GM10266 (cell line): ENCODE measurements around the gene HSPB6.

Experiments used
- DNase-seq: peaks from one replicate; pipeline ENCODE4 v3.0.0; 2012; ENCODE audit errors: extremely low spot score
- CTCF ChIP-seq: IDR thresholded peaks from 2 replicates; pipeline ENCODE4 v1.5.1; 2012; ENCODE audit warnings: mild to moderate bottlenecking, low read depth; ENCODE audit not compliant: control insufficient read depth, insufficient read depth; ENCODE audit errors: missing control alignments

Gene HSPB6

GRCh38 chr19:35730326-35730725, 26.5 kb downstream of the HSPB6 start:
- TF ChIP-seq CTCF = no peak
- no peak for DNase-seq

DNA sequence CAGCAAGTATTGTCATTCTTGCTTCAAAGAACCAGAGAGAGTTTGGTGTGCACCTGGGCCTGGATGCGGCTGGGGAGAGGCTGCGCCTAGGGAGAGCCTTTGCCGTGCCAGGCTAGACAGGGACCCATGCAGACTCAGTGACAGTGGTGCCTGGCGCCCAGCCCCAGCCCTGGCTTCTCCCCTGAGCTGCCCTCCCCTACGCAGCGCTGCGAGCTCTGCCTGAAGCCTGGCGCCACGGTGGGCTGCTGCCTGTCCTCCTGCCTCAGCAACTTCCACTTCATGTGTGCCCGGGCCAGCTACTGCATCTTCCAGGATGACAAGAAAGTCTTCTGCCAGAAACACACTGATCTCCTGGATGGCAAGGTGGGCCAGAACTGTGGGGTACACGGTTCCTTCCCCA, 27.1 kb downstream of the HSPB6 start:
- TF ChIP-seq CTCF = no peak
- no peak for DNase-seq

GRCh38 chr19:35729021-35729420, 27.8 kb downstream of the HSPB6 start:
- DNase-seq = no peak
- TF ChIP-seq CTCF = no peak

DNA sequence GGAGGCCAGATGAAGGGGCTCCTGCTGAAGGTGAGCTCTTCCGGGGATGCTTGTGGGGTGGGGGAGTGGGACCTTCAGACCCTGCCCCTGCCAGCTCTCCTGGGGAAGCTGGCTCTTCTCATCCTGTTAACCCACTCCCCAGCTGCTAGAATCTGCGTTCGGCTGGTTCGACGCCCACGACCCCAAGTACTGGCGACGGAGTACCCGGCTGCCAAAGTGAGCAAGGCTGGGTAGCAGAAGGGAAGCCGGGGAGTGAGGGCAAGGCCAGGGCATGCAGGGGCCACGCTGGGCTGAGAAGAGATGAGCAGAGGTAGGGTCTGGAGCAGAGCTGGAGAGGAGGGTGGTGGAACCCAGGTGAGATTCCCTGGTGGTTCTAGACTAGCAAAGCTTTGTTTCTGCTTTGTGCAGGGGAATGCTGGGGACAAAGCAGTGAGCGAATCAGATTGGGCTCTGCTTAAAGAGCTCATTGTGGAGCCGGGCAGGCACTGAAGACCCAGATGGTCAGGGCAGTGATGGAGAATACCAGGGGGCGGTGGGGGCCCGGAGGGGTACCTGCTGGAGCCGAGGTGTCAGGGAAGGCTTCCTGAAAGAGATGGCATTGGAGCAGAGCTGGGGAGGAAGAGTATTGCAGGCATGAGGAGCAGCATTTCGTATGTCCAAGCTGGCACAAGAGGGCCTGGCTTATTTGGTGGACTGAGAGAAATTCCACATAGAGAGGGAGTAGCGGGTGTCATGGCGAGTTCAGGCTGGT, 28.7 kb downstream of the HSPB6 start:
- DNase-seq = no peak
- no peak for TF ChIP-seq CTCF

GRCh38 chr19:35727053-35727955, 29.5 kb downstream of the HSPB6 start:
- no peak for DNase-seq
- no peak for TF ChIP-seq CTCF

DNA sequence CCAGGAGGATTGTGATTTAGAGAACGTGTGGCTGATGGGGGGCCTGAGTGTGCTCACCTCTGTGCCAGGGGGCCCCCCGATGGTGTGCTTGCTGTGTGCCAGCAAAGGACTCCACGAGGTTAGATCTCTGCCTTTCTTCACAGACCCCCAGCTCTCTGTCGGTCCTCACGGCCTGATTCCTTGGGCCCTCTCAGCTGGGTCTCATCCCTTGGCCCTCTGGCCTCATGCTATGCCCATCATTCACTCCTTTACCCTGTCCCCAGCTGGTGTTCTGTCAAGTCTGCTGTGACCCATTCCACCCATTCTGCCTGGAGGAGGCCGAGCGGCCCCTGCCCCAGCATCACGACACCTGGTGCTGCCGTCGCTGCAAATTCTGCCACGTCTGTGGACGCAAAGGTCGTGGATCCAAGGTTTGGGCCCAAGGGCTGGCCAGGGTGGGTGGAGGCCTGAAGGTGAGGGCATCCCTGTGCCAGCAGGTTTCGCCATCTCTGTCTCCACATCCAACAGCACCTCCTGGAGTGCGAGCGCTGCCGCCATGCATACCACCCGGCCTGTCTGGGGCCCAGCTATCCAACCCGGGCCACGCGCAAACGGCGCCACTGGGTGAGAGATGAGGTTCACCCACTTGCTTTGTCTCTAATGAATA, 31.5 kb downstream of the HSPB6 start:
- DNase-seq = no peak
- no peak for TF ChIP-seq CTCF
